ENCODE data around the gene HOXA7.

GRCh38 chr7:27171325-27171636 lies 14.8 kb upstream of the HOXA7 start:
- TF ChIP-seq EZH2phosphoT487 (IDR thresholded peaks at IDR 0.05; ENCODE audit: unreplicated experiment) (peak; percentile 18), CTCF (conservative IDR thresholded peaks at IDR 0.05; ENCODE audit: low read depth in 2 of 2) (no peak), ZNF114 (CRISPR knock-in tag; IDR thresholded peaks at IDR 0.05) (no peak), ETS1 (IDR thresholded peaks at IDR 0.05) (no peak), ZNF331 (CRISPR knock-in tag; IDR thresholded peaks at IDR 0.05; ENCODE audit: low read depth) (no peak), REST (IDR thresholded peaks at IDR 0.05; ENCODE audit: unreplicated experiment) (no peak), POLR2AphosphoS5 (IDR thresholded peaks at IDR 0.05; ENCODE audit: low read depth) (no peak)

Data from GM23338 (cell line).